Brain microvascular endothelial cell (primary cell): ENCODE measurements around the gene RRP7A.
"Not testable (repeated sequence)": the region's sequence is repeated elsewhere in the genome, so short reads cannot be mapped to it uniquely, and the experiment has no call there.

Source experiments
- DNase-seq: peaks from one replicate; pipeline ENCODE4 v3.0.0-alpha.2; 2020
- H3K27ac ChIP-seq: fragments of 250-450 bp; sonication (Bioruptor Pico); 2 replicates; pipeline ENCODE4 v1.5.1; 2020; ENCODE audit warnings: mild to moderate bottlenecking, moderate library complexity
- H3K27me3 ChIP-seq: fragments of 250-450 bp; sonication (Bioruptor Pico); replicated peaks from 2 replicates; pipeline ENCODE4 v1.5.1; 2020; ENCODE audit warnings: mild to moderate bottlenecking
- H3K36me3 ChIP-seq: fragments of 250-450 bp; sonication (Bioruptor Pico); replicated peaks from 2 replicates; pipeline ENCODE4 v1.5.1; 2020; ENCODE audit warnings: mild to moderate bottlenecking
- H3K4me3 ChIP-seq: 2 replicates; pipeline ENCODE4 v1.5.1; 2011; ENCODE audit warnings: low read depth, mild to moderate bottlenecking, control low read depth, low read length, moderate library complexity
- CTCF ChIP-seq: IDR thresholded peaks from 2 replicates; pipeline ENCODE4 v1.5.1; 2011; ENCODE audit warnings: low read depth, mild to moderate bottlenecking, moderate library complexity, low read length, control low read depth, inconsistent platforms; ENCODE audit errors: missing control alignments
- in situ Hi-C: cut with HindIII; loops from 2 replicates; pipeline ENCODE4 v1.10.0; 2017; ENCODE audit warnings: low sequenced_read_pairs, low pct_ligation_motif_present

RRP7A gene

GRCh38 chr22:42493393-42493792 is 26.2 kb downstream of the RRP7A start:
- Histone ChIP-seq H3K36me3 (no peaks in the 10 kb centered on the region), H3K27me3 (no peaks in the 10 kb centered on the region), H3K27ac (no peak overlapping the region), H3K4me3 (no peak overlapping the region)
- in situ Hi-C loops: no loop called here
- TF ChIP-seq CTCF: no peak
- DNase-seq: no peak

- Histone ChIP-seq H3K36me3 (no peaks in the 10 kb centered on the region), H3K4me3 (no peak overlapping the region), H3K27me3 (no peaks in the 10 kb centered on the region), H3K27ac (no peak overlapping the region)
- TF ChIP-seq CTCF: no peak
- in situ Hi-C loops: no loop called here
- no peak for DNase-seq
Observed at GRCh38 chr22:42492323-42492690, 27.3 kb downstream of the RRP7A start.

- no peak overlapping the region for H3K4me3 ChIP-seq
- in situ Hi-C loops: no loop called here
- TF ChIP-seq CTCF: no peak
- no peaks in the 10 kb centered on the region for H3K36me3 ChIP-seq
- no peaks in the 10 kb centered on the region for H3K27me3 ChIP-seq
- no peak overlapping the region for H3K27ac ChIP-seq
- DNase-seq: no peak
Observed at GRCh38 chr22:42490243-42490832, 29.3 kb downstream of the RRP7A start.

GRCh38 chr22:42489000-42489399 is 30.6 kb downstream of the RRP7A start:
- no peaks in the 10 kb centered on the region for H3K36me3 ChIP-seq
- DNase-seq: no peak
- H3K27ac ChIP-seq: no peak overlapping the region
- no peak for TF ChIP-seq CTCF
- no peaks in the 10 kb centered on the region for H3K27me3 ChIP-seq
- no peak overlapping the region for H3K4me3 ChIP-seq
- in situ Hi-C loops: no loop called here

GRCh38 chr22:42484506-42484905 is 35.1 kb downstream of the RRP7A start:
- DNase-seq: no peak
- no peak overlapping the region for H3K27ac ChIP-seq
- no peaks in the 10 kb centered on the region for H3K27me3 ChIP-seq
- no peak overlapping the region for H3K4me3 ChIP-seq
- no peak for TF ChIP-seq CTCF
- no peaks in the 10 kb centered on the region for H3K36me3 ChIP-seq
- in situ Hi-C loops: no loop called here

- in situ Hi-C loops, H3K4me3 ChIP-seq, DNase-seq, H3K36me3 ChIP-seq, H3K27me3 ChIP-seq, H3K27ac ChIP-seq: not testable (repeated sequence)
Observed at GRCh38 chr22:42483610-42484223, 35.9 kb downstream of the RRP7A start.
